ENCODE measurements around the gene TIGD3.
"Not testable (repeated sequence)": the region's sequence is repeated elsewhere in the genome, so short reads cannot be mapped to it uniquely, and the experiment has no call there.

TIGD3 gene

DNA sequence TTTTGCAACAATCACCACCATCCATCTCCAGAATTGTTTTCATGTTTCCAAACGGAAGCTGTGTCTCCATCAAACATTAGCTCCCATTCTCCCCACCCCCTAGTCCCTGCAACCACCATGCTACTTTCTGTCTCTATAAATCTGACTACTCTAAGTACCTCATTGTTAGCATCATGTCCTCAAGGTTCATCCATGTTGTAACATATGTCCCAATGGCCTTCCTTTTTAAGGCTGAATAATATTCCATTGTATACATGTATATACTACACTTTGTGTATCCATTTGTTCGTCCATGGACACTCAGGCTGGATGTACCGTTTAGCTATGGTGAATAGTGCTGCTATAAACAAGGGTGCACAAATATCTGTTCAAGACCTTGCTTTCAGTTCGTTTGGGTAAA lies 29.1 kb upstream of the TIGD3 start:
- no peak for DNase-seq (ENCODE audit: low spot score)

DNA sequence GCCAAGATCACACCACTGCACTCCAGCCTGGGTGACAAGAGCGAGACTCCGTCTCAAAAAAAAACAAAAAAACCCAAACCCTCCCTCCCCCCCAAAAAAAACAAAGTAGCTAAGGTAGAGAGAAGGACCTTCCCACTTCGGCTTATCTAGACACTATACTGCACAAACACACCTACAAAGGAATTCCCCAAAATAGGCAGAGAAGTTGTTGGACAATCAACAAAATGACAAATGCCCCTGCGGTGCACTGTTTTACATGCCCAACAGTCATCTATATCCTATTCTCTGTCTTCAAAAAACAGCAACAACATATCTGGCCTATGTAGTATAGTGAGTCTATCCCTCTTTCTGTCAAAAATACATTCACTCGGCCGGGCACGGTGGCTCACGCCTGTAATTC lies 27.5 kb upstream of the TIGD3 start:
- DNase-seq (ENCODE audit: low spot score) = no peak

DNA sequence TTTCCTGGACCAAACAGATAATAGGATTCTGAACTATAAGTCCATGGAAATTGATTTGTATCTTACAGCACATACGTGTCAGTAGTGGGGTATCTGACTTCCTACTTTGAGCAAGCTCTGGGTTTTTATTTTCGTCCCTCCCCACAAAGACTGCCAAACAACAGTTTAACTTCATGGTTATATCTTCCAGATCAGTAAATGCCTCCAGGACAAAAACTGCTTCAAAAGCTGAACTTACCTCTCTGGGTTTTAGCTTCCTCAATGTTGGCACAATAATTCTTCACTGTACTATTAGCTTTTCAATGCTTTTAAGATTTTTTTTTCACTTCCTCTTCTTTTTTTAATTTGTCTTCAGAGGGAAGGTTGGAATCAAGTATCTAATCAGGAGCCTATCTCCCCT lies 25.1 kb upstream of the TIGD3 start:
- DNase-seq (ENCODE audit: low spot score) = no peak

DNA sequence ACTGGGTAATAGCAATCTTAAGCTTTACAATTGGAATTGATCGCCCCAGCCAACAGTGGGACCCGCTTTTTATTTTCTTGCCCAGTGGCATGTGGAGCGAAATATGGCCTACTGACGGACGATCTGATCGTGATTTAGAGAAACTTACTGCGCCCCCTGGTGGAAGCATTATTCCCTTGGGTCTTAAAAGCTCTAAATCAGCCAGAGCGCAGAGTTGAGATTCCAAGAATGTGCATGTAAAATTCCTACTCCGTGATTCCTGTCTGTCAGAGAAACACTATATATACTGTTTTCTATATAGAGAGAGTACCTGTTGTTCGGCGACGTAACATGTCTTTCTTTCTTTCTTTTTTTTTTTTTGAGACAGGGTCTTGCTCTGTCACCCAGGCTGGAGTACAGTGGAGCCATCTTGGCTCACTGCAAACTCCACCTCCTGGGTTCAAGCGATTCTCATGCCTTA lies 24.6 kb upstream of the TIGD3 start:
- peak; percentile 91 for DNase-seq (ENCODE audit: low spot score)

DNA sequence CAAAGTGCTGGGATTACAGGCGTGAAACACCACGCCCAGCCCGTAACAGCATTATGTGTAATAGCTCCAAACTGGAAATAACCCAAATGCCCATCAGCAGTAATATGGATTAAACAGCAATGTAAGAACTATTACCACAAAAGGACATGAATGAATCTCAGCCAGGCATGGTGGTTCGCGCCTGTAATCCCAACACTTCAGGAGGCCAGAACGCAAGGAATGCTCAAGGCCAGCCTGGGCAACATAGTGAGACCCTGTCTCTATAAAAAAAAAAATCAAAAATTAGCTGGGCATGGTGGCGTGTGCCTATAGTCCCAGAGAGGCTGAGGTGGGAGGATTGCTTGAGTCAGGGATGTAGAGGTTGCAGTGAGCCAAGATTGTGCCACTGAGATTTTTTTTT lies 24.0 kb upstream of the TIGD3 start:
- DNase-seq (ENCODE audit: low spot score) = no peak

DNA sequence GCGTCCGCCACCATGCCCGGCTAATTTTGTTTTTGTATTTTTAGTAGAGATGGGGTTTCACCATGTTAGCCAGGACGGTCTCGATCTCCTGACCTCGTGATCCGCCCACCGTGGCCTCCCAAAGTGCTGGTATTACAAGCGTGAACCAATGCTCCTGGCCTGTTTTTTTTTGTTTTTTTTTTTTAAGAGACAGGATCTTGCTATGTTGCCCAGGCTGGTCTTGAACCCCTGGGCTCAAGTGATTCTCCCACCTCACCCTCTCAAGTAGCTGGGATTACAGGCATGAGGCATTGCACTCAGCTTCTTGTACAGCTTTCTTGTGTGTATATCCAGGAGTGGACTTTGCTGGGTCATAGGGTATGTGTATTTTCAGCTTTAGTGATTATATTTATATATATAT lies 22.0 kb upstream of the TIGD3 start:
- DNase-seq (ENCODE audit: low spot score) = not testable (repeated sequence)

DNA sequence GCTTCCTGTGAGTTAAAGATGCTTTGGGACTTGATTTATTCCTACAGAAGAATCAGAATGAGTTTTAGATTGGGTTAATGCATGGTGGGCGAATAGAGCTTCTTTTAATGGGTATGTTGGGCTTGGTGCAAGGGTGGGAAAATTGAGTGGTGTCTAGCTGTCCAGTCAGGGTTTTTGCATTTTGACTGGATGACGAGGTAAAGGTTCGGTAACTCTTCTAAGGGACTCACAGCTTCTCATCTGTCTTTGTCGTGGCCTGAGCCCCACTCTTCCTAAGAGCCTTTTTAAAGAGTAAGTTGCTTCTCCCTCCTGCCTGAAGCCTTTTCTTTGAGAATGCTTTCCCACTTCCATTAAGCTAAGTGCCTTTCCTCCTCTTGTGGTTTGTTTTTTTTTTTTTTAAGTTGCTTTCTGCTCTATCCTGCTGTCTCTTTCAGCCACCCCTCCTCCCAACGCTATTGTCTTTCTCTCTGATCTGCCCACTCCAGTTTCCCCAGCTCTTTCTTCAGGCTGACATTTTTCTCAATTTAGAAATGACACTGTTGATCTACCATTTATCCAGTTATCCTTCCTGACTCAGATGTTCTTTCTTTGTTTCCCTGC lies 19.8 kb upstream of the TIGD3 start:
- DNase-seq (ENCODE audit: low spot score) = no peak

DNA sequence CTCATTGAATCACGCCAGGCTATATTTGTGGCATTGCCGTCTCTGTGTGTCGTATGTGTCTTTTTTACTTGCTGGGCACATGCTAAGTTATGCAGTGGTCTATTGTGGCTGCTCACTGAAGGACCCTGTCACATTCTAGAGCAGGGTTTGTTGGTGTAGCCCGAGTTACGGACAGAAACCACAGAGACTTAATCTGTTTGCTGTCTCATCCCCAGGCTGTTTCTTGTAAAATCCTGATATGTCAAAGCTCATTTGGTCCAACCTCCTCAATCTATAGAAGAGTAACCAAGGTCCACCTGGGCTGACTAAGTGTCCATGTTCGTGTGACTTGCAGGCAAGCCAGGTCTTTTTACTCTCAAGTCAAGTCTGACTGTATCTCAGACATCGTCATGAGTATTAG lies 15.9 kb upstream of the TIGD3 start:
- no peak for DNase-seq (ENCODE audit: low spot score)

DNA sequence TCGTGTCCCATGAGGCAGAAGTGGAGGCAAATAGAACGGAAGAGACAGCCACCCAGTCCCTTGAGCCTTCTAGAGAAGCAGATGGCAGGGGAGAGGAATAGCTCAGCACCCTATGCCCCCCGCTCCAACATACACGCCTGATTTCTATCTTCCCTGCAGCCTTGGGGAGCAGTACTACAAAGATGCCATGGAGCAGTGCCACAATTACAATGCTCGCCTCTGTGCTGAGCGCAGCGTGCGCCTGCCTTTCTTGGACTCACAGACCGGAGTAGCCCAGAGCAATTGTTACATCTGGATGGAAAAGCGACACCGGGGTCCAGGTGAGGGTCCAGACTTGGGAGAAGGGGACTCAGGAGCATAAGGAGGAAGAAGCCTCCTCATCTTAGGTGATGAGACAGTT lies 14.3 kb upstream of the TIGD3 start:
- peak; percentile 64 for DNase-seq (ENCODE audit: low spot score)

DNA sequence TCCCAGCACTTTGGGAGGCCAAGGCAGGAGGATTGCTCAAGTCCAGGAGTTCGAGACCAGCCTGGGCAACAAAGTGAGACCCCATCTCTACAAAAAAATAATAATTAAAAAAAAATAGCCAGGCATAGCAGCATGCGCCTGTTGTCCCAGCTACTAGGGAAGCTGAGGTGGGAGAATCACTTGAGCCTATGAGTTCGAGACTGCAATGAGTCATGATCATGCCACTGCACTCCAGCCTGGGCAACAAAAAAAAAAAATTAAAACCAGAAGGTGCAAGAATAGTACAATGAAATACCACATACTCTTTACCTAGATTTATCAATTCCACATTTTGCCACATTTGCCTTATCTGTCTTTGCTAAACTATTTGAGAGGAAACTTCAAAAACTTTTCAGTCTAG lies 12.7 kb upstream of the TIGD3 start:
- DNase-seq (ENCODE audit: low spot score) = no peak

DNA sequence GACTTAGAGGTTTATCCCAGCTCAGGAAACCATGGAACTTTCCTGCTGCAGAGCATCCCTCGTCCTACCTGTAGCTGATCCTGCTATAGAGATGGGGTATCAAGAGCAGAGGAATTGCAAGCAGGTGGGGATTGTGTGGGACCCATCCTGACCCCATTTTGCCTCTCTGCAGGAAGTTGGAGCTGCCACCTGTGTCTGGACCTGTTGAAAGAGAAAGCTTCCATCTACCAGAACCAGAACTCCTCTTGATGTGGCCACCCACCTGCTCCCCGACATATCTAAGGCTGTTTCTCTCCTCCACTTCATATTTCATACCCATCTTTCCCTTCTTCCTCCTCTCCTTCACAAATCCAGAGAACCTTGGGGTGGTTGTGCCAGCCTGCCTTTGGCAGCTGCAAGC lies 3.0 kb upstream of the TIGD3 start:
- no peak for DNase-seq (ENCODE audit: low spot score)

DNA sequence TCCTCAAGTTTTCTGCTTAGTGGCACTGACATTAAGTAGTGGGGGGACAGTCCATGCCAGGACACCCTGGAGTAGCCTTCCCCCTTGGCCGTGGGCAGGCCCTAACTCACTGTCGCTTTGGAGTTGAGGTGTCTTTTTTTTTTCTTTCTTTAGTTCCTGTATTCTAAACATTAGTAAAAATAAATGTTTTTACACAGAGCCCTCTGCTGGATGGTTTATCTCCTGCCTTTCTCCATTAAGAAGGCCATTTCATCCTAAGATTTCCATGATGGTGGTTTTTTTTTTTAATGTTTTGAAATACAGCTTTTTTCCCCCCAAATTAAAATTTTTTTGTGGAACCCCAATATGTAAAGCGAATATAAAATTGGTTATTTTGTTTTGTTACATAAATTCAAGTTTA lies 1.8 kb upstream of the TIGD3 start:
- no peak for DNase-seq (ENCODE audit: low spot score)

DNA sequence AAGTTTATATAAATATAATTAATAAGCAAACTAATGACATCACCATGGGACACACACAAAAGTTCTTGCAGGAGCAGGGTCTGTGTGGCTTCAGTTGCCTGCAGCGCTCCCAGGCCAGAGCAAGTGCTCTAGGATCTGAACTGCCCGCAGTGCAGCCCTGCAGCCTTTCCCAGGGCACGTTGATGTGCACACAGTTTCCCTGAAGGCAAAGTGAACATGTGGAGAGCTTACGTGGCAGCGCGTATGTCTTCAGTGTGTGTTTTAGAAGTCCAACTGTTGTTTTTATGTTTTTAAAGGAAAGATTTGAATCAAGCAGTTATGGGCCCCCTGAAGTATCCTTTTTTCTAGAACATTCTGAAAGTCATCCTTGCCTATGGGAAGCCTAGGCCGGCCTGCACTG lies 1.2 kb upstream of the TIGD3 start:
- no peak for DNase-seq (ENCODE audit: low spot score)

DNA sequence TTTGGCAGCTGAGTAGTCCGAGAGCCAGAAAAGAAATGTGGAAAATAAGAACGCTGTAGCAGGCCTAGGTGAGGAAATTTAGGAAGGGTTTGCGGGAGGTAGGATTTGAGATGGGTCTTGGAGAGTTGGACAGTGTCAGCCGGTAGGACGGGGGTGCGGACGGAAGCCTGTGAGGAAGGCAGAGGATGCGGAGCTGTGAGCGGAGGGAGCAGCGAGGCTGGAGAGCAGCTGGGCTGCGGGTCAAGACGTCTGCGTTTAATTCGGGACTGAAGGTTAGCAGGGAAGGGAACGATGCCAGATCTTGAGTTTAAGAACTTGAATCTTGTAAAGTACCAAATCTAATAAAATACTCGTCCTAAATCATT lies 669 bp upstream of the TIGD3 start:
- no peak for DNase-seq (ENCODE audit: low spot score)

DNA sequence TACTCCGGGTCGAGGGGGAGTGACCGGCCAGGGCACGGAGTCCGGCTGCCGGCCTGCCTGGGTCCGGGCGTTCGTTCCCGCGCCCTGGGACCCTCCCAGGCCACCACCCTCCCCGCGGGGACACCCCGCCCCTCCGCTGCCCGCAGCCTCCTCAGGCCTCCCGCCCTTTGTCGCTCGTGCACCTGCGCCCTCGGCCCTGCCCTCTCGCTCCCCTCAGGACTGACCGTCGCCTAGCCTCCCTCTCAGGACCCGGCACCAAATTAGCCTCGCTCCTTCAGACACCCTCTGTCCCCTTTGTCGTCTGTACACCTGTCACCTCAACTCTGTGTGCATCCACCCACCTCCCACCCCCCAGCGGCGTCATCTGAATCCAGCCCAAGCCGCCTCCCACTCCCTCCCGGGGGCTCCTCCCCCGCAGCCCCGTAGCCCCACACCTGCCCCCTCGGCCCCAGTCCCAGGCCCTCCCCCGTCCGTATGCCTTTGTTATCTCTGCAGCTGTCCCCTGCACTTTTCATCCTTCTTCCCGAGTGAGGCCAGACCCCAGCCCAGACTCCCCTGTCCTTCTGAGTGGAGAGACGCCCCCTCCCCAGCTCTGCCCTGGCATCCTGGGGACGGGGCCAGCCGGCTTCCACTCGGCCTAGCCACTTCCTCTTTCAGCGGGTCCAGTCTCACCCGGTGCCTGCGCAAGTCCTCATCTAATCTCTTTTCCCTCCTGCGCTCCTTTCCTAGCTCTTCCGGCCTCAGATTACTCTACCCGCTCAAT lies 643 bp downstream of the TIGD3 start:
- DNase-seq (ENCODE audit: low spot score) = no peak

DNA sequence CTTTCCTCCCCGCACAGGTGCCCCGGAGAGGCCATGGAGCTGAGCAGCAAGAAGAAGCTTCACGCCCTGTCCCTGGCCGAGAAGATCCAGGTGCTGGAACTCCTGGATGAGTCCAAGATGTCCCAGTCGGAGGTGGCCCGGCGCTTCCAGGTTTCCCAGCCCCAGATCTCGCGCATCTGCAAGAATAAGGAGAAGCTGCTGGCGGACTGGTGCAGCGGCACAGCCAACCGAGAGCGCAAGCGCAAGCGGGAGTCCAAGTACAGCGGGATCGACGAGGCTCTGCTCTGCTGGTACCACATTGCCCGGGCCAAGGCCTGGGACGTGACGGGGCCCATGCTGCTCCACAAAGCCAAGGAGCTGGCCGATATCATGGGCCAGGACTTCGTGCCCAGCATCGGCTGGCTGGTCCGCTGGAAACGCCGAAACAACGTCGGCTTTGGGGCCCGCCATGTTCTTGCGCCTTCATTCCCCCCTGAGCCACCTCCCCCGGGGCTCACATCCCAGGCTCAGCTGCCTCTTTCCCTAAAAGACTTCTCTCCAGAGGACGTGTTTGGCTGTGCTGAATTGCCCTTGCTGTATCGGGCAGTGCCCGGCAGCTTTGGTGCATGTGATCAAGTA lies 1.3 kb downstream of the TIGD3 start:
- no peak for DNase-seq (ENCODE audit: low spot score)

DNA sequence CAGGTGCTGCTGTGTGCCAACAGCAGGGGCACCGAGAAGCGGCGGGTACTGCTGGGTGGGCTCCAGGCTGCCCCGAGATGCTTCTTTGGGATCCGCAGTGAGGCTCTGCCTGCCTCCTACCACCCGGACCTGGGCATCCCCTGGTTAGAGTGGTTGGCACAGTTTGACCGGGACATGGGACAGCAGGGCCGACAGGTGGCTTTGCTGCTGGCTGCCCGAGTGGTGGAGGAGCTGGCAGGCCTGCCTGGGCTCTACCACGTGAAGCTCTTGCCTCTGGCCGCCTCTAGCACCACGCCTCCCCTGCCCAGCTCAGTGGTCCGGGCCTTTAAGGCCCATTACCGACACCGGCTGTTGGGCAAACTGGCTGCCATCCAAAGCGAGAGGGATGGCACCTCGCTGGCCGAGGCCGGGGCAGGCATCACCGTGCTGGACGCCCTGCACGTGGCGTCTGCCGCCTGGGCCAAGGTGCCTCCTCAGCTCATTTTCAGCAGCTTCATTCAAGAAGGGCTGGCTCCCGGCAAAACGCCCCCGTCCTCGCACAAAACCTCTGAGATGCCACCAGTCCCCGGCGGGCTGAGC lies 1.9 kb downstream of the TIGD3 start:
- no peak for DNase-seq (ENCODE audit: low spot score)

DNA sequence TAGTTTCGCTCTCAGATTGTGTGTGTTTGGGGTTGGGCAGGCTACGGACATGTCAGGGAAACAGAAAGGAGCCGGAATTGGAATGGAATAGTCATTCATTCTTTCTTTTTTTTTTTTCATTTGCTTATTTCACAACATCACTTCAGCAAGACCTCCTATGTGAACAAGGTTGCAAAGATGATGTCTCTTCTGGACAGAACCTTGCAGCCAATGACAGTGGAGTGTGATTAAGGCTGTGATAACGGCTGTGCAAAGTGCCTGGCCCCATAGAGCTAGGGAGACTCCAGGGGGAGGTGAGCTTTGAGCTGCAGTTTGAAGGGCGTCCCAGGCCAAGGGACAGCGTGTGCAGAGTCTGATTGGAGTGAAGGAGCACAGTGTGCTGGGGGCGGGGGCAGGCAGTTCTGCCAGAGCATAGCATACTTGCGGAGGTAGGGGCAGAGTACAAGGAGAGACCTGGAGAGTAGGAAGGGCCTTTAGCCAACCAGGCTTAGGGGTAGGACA lies 3.4 kb downstream of the TIGD3 start:
- no peak for DNase-seq (ENCODE audit: low spot score)

DNA sequence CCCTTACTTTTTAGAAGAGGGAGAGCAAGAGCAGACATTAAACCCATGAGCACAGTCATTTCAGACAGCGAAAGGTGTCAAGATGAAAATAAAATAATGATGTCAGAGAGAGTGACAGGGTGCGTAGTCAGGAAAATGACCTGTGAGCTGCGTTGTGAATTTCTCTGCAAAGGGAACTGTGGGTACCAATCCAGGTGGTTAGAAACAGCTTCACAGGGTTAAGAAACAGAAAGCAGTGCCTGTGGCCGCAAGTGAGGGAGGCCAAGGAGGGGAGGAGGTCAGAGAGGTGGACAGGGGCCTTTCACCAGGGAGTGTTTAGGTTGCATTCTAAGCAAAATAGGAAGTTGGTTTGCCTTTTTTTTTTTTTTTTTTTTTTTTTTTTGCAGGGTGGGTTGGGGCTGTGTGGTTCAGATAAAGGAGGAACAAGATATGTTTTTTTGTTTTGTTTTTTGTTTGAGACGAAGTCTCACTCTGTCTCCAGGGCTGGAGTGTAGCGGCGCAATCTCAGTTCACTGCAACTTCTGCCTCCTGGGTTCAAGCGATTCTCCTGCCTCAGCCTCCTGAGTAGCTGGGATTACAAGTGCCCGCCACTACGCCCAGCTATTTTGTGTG lies 7.9 kb downstream of the TIGD3 start:
- no peak for DNase-seq (ENCODE audit: low spot score)

DNA sequence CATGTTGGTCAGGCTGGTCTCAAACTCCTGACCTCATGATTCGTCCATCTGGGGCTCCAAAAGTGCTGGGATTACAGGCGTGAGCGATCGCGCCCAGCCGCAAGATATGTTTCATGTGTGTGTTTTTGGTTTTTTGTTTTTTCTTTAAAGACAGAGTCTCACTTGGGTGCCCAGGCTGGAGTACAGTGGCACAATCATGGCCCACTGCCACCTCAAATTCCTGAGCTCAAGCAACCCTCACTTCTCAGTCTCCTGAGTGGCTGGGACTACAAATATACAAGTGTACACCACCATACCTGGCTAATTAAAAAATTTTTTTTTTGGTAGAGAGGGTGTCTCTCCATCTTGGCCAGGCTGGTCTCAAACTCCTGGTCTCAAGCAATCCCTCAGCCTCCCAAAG lies 8.4 kb downstream of the TIGD3 start:
- no peak for DNase-seq (ENCODE audit: low spot score)

DNA sequence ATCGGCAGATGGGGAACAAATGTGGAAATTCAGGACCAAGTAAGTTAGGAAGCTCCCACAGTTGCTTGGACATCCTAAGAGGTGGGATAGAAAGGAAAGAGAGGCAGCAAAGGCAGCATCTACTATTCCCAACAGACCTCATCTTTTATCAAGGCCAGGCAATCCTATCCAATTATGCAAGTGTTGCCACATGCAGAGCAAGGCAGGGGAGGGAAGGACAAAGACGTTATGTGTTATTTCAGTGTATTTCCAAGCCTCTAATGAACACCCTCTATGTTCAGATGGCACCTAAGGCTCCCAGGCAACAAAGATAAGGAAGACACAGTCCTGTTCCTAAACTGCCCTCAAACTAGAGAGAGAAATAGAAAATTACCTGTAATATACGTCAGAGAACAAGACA lies 9.2 kb downstream of the TIGD3 start:
- DNase-seq (ENCODE audit: low spot score) = no peak

DNA sequence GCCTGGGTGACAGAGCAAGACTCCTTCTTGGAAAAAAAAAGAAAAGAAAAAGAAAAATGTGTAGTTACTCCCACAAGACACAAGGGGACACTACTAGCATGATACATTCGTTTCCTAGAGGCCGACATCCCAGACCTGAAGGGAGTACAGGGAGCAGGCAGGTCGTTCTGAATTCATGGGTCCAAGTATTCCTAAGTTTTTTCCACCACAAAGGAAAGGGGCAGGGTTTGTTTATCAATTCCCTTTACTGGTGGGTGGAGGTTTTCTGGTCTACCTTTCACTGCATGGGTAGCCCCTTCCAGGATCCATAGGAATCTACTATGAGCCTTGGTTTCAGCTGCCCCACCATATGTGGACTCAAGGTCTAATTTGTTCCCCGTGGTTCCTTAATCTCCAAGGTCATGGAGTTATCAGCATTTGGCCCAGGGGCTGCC lies 11.8 kb downstream of the TIGD3 start:
- peak; percentile 70 for DNase-seq (ENCODE audit: low spot score)

DNA sequence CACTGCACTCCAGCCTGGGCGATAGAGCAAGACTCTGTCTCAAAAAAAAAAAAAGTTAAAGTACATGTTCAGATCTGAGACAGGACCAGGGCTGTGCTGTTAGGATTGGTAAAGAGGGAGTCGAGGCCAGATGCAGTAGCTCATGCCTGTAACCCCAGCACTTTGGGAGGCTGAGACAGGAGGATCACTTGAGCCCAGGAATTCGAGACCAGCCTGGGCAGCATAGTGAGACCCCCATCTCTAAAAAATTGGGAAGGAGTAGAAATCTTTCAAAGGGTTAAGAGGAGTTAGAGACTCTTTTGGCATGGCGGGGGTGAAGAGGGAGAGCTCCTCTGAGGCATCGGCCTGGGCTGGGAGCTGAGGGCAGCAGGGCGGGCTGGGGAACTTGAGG lies 16.1 kb downstream of the TIGD3 start:
- DNase-seq (ENCODE audit: low spot score) = no peak

All from globus pallidus (tissue), 1 donor.